GM18951 (cell line): ENCODE data around the gene VMP1.
"Not testable (repeated sequence)": the region's sequence is repeated elsewhere in the genome, so short reads cannot be mapped to it uniquely, and the experiment has no call there.

Experiments used
- POLR2A ChIP-seq: IDR thresholded peaks from 4 replicates; pipeline ENCODE4 v1.6.1; 2011; ENCODE audit warnings: mild to moderate bottlenecking; ENCODE audit not compliant: insufficient read length, insufficient read depth; ENCODE audit errors: extremely low read depth
- in situ Hi-C: fragments of 300-500 bp; cut with MboI; formaldehyde crosslinking; loops from one replicate; pipeline ENCODE4 v1.12.0; 2022; ENCODE audit warnings: low sequenced_read_pairs, mixed read lengths, inconsistent platforms; ENCODE audit not compliant: unreplicated experiment

VMP1 gene

GRCh38 chr17:59856859-59857794, 149.7 kb downstream of the VMP1 start:
- in situ Hi-C loops, result no loop called here
- TF ChIP-seq POLR2A, result no peak

GRCh38 chr17:59858167-59858816, 150.8 kb downstream of the VMP1 start:
- in situ Hi-C loops, result no loop called here
- TF ChIP-seq POLR2A, result no peak

DNA sequence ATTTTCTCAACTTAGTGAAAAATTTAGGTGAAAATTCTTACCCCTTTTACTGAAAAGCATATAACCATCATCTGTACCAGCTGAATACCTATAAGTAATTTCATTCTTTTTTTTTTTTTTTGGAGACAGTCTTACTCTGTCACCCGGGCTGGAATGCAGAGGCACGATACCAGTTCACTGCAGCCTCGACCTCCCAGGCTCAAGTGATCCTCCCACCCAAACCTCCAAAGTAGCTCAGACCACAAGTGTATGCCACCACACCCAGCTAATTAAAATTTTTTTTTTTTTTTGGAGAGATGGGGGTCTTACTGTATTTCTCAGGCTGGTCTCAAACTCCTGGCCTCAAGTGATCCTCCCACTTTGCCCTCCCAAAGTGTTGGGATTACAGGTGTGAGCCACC, 151.5 kb downstream of the VMP1 start:
- TF ChIP-seq POLR2A, result no peak

GRCh38 chr17:59859444-59860025, 152.1 kb downstream of the VMP1 start:
- in situ Hi-C loops, result no loop called here
- no peak for TF ChIP-seq POLR2A

More for the DNA sequence above, 151.5 kb downstream of the VMP1 start:
- in situ Hi-C loops, result no loop called here

DNA sequence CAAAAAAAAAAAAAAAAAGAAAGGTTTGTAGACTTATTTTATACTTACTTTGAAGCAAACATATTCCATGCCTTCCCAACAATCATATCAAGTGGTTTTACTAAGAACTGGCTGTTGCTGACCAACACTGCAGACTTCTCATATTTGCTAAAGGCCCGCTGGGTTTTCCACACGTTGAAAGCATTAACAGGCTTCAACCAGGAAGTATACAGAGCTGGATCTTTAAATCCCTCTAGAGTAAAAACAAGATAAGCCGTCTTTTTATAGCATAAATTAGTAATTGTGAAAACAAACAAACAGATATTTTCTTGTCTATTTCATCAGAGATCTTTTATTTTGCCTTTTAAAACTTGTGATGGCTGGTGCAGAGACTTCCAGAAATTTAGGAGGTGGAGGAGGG, 156.2 kb downstream of the VMP1 start:
- no peak for TF ChIP-seq POLR2A
- in situ Hi-C loops, result no loop called here

DNA sequence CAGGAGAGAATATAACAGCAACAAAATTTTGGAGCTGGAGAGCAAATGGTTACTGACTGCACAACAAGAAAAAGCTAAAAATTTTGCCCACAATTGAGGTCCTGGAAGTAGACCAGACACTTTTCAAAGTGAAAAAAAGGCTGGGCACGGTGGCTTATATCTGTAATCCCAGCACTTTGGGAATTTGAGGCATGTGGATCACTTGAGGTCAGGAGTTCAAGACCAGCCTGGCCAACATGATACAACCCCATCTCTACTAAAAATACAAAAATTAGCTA, 162.4 kb downstream of the VMP1 start:
- in situ Hi-C loops, result no loop called here

DNA sequence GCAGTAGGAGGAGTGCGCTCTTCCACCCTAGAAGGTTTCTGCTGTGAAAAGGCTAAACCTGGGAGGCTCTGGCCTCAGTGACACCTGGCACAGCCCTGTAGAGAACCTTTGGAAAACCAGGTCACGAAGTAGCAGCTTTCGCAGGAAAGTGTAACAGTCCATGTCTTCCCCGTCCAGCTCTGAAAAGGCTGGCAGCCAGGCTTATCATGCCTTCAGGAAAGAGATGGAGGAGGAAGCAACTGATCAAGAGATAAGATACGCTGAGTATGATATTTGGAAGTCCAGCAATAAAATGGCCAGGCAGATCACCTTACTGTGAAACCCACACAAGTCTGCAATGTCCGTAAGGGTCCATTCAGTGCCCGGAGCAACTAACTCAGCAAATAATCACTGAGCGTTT, 163.0 kb downstream of the VMP1 start:
- TF ChIP-seq POLR2A, result no peak
- in situ Hi-C loops, result no loop called here

More for the DNA sequence above, 162.4 kb downstream of the VMP1 start:
- no peak for TF ChIP-seq POLR2A

DNA sequence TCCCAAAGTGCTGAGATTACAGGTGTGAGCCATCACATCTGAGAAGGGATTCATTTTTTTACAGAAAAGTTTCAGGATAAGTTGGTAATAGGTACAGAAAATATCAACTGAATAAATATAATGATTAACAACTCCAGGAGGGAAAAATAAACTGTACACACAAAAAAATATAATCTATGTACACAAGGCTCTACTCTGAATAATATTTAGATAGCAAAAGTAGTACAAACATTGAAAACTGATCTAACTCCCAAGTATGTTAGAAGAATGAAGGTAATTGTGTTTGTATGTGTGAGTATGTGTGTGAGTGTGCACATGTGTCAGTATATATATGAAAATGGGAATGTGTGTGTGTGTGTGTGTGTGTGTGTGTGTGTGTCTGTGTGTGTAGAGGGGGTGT, 164.9 kb downstream of the VMP1 start:
- in situ Hi-C loops, result no loop called here
- TF ChIP-seq POLR2A, result no peak

DNA sequence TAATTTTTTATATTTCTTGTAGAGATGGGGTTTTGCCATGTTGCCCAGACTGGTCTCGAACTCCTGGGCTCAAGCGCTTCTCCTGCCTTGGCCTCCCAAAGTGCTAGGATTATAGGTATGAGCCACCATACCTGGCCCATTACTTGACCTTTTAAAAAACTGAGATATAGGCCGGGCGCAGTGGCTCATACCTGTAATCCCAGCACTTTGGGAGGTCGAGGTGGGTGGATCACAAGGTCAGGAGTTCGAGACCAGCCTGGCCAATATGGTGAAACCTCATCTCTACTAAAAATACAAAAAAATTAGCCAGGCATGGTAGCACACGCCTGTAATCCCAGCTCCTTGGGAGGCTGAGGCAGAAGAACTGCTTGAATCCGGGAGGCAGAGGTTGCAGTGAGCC, 166.0 kb downstream of the VMP1 start:
- in situ Hi-C loops, result not testable (repeated sequence)

DNA sequence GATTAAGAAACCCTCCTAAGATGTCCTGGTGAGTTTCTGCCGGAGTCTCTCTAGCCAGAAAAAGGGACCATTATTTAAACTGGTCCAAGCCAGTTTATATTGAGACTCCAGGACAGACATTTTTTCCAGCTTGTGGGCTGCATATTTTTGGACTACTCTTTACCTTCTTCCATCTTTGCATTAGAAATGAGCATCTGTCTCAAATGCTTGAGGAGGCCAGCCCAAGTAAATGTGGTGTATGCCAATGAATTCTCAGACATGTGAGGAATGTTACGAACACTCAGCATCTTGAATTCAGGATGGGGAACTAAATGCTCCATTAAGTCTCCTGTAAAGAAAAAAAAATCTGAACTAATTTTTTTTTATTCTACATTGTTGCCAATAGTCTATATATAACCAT, 166.9 kb downstream of the VMP1 start:
- no peak for TF ChIP-seq POLR2A
- in situ Hi-C loops, result no loop called here

DNA sequence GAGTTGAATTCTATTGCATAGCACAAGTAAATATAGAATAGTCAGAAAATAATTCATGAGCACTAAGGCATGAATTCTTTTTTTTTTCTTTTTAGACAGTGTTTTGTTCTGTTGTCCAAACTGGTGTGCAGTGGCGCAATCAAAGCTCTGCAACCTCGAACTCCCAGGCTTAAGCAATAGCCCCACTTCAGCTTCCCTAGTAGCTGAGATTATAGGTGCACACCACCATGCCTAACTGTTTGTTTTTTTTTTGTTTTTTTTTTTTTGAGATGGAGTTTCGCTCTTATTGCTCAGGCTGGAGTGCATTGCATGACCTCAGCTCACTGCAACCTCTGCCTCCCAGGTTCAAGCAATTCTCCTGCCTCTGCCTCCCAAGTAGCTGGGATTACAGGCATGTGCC, 168.7 kb downstream of the VMP1 start:
- no peak for TF ChIP-seq POLR2A
- in situ Hi-C loops, result no loop called here

GRCh38 chr17:59877965-59878364, 170.5 kb downstream of the VMP1 start:
- in situ Hi-C loops, result no loop called here
- TF ChIP-seq POLR2A, result no peak

- in situ Hi-C loops, result no loop called here
- TF ChIP-seq POLR2A, result no peak
Observed at GRCh38 chr17:59878624-59879023, 171.2 kb downstream of the VMP1 start.

DNA sequence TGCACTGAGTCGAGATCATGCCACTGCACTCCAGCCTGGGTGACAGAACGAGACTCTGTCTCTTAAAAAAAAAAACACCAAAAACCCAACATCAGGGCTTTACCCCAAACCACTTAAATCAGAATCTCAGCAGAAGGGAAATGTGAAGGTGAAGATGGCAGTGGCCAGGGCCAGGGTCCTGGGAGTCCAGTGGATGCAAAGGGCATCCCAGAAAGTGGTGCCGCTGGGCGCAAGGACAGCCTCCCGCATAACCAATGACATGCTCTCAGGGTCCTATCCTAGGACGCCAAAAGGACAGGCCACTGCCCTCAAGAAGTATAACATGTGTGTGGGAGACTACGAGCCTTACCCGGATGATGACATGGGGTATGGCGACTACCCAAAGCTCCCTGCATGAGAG, 177.4 kb downstream of the VMP1 start:
- in situ Hi-C loops, result no loop called here

More for the DNA sequence above, 177.4 kb downstream of the VMP1 start:
- no peak for TF ChIP-seq POLR2A
